Erythroblast (primary cell): ENCODE data around the gene FBXL13.
"Not testable (repeated sequence)": the region's sequence is repeated elsewhere in the genome, so short reads cannot be mapped to it uniquely, and the experiment has no call there.

Experiments used
- DNase-seq, 2 experiments: peaks; one replicate each; lab custom pipeline; 2025; lab: John Stamatoyannopoulos, UW
- GATA1 ChIP-seq: IDR thresholded peaks from 2 replicates; pipeline ENCODE4 v1.6.1; 2011; ENCODE audit warnings: low read depth, mild to moderate bottlenecking, control low read depth, low read length, moderate library complexity
- POLR2A ChIP-seq: IDR thresholded peaks from 2 replicates; pipeline ENCODE4 v1.6.1; 2011; ENCODE audit warnings: mild to moderate bottlenecking, low read length

FBXL13 gene

GRCh38 chr7:102859084-102859798, 215.4 kb downstream of the FBXL13 start:
- DNase-seq = no peak
- TF ChIP-seq GATA1 (no peak), POLR2A (no peak)

- DNase-seq = no peak
These were observed 218.6 kb downstream of the FBXL13 start for GRCh38 chr7:102856036-102856435.

GRCh38 chr7:102849538-102849937, 225.1 kb downstream of the FBXL13 start:
- TF ChIP-seq GATA1 = no peak
- TF ChIP-seq POLR2A = no peak
- DNase-seq = no peak

More at GRCh38 chr7:102856036-102856435, 218.6 kb downstream of the FBXL13 start:
- TF ChIP-seq GATA1 (no peak), POLR2A (no peak)

- no peak for DNase-seq
- TF ChIP-seq GATA1 = no peak
- TF ChIP-seq POLR2A = no peak
These were observed 225.5 kb downstream of the FBXL13 start for GRCh38 chr7:102849079-102849478.

GRCh38 chr7:102845346-102845745, 229.2 kb downstream of the FBXL13 start:
- DNase-seq = no peak
- TF ChIP-seq GATA1 (no peak), POLR2A (no peak)

- TF ChIP-seq GATA1 (no peak), POLR2A (no peak)
- DNase-seq = no peak
These were observed 230.7 kb downstream of the FBXL13 start for GRCh38 chr7:102843850-102844249.

GRCh38 chr7:102842284-102842683, 232.3 kb downstream of the FBXL13 start:
- no peak for DNase-seq
- no peak for TF ChIP-seq POLR2A
- TF ChIP-seq GATA1 = no peak

- TF ChIP-seq POLR2A = no peak
- TF ChIP-seq GATA1 = no peak
- no peak for DNase-seq
These were observed 233.3 kb downstream of the FBXL13 start for GRCh38 chr7:102841290-102841689.

- TF ChIP-seq POLR2A (no peak), GATA1 (no peak)
- no peak for DNase-seq
These were observed 234.2 kb downstream of the FBXL13 start for GRCh38 chr7:102840404-102840803.

GRCh38 chr7:102838572-102839101, 236.0 kb downstream of the FBXL13 start:
- DNase-seq = not testable (repeated sequence)

GRCh38 chr7:102837802-102838201, 236.8 kb downstream of the FBXL13 start:
- TF ChIP-seq GATA1 (no peak), POLR2A (no peak)
- DNase-seq = peak in 1 of 2 experiments; percentile 26

GRCh38 chr7:102836977-102837376, 237.6 kb downstream of the FBXL13 start:
- no peak for TF ChIP-seq GATA1
- no peak for TF ChIP-seq POLR2A

GRCh38 chr7:102836191-102836919, 238.2 kb downstream of the FBXL13 start:
- no peak for DNase-seq

More at GRCh38 chr7:102836977-102837376, 237.6 kb downstream of the FBXL13 start:
- no peak for DNase-seq

GRCh38 chr7:102834999-102835398, 239.6 kb downstream of the FBXL13 start:
- no peak for DNase-seq
- TF ChIP-seq GATA1 = no peak
- no peak for TF ChIP-seq POLR2A

More at GRCh38 chr7:102836191-102836919, 238.2 kb downstream of the FBXL13 start:
- TF ChIP-seq POLR2A (no peak), GATA1 (no peak)
